ENCODE data around the gene SHCBP1.

GRCh38 chr16:46582313-46582712 is 38.9 kb downstream of the SHCBP1 start:
- no peak for TF ChIP-seq PATZ1 (CRISPR knock-in tag; IDR thresholded peaks at IDR 0.05; ENCODE audit: borderline replicate concordance)
- TF ChIP-seq ZFP30 (CRISPR knock-in tag; IDR thresholded peaks at IDR 0.05) = no peak
- no peak for TF ChIP-seq GLIS3 (CRISPR knock-in tag; IDR thresholded peaks at IDR 0.05)
- TF ChIP-seq ZFP3 (CRISPR knock-in tag; IDR thresholded peaks at IDR 0.05) = no peak
- no peak for TF ChIP-seq ZNF565 (CRISPR knock-in tag; conservative IDR thresholded peaks at IDR 0.05; ENCODE audit: low read depth)
- TF ChIP-seq ISL1 (CRISPR knock-in tag; IDR thresholded peaks at IDR 0.05) = no peak
- TF ChIP-seq CSDC2 (CRISPR knock-in tag; IDR thresholded peaks at IDR 0.05) = no peak
- no peak for TF ChIP-seq CREB5 (CRISPR knock-in tag; IDR thresholded peaks at IDR 0.05; ENCODE audit: low read depth)
- no peak for TF ChIP-seq OSR1 (CRISPR knock-in tag; IDR thresholded peaks at IDR 0.05)
- no peak for TF ChIP-seq ESRRG (CRISPR knock-in tag; IDR thresholded peaks at IDR 0.05)
- no peak for TF ChIP-seq TCF4 (CRISPR knock-in tag; IDR thresholded peaks at IDR 0.05; ENCODE audit: borderline replicate concordance)
- TF ChIP-seq RARB (CRISPR knock-in tag; IDR thresholded peaks at IDR 0.05) = no peak
- TF ChIP-seq TOX (CRISPR knock-in tag; IDR thresholded peaks at IDR 0.05; ENCODE audit: borderline replicate concordance) = no peak
